Stimulated activated naive B cell treated with anti-CD40 and anti-IgM and Interleukin-4, amounts not matched to agents 10 μg/mL and 1 μg/mL and 100 μg/mL, for 72 hours (primary cell): Measurements from ENCODE around the gene KCNQ1.

ENCODE experiments used
- ATAC-seq, 2 donors: fragments of 150-1000 bp; cut with Tn5 transposase; replicated peaks; 2 replicates each; pipeline ENCODE4 v1.10.0; 2021; ENCODE audit warnings: moderate library complexity in 1 of 2
- DNase-seq: peaks from one replicate; pipeline ENCODE4 v3.0.0; 2021
- H3K27ac Mint-ChIP-seq: one replicate; pipeline ENCODE4 v1.8.0; 2022; ENCODE audit warnings: mild to moderate bottlenecking, mixed read lengths
- H3K27me3 Mint-ChIP-seq, 2 donors: one replicate each; pipeline ENCODE4 v1.8.0; 2022; ENCODE audit warnings: mixed read lengths in 2 of 2
- H3K36me3 Mint-ChIP-seq, 2 donors: one replicate each; pipeline ENCODE4 v1.8.0; 2022; ENCODE audit warnings: mixed read lengths in 2 of 2, mild to moderate bottlenecking in 1 of 2
- H3K4me1 Mint-ChIP-seq, 2 donors: one replicate each; pipeline ENCODE4 v1.8.0; 2022; ENCODE audit warnings: mixed read lengths in 2 of 2, mild to moderate bottlenecking in 1 of 2
- H3K4me3 Mint-ChIP-seq, 2 donors: one replicate each; pipeline ENCODE4 v1.8.0; 2022; ENCODE audit warnings: mild to moderate bottlenecking in 2 of 2, mixed read lengths in 2 of 2, moderate library complexity in 1 of 2
- H3K9me3 Mint-ChIP-seq, 2 donors: one replicate each; pipeline ENCODE4 v1.8.0; 2022; ENCODE audit warnings: mixed read lengths in 2 of 2, mild to moderate bottlenecking in 1 of 2

KCNQ1 gene

DNA sequence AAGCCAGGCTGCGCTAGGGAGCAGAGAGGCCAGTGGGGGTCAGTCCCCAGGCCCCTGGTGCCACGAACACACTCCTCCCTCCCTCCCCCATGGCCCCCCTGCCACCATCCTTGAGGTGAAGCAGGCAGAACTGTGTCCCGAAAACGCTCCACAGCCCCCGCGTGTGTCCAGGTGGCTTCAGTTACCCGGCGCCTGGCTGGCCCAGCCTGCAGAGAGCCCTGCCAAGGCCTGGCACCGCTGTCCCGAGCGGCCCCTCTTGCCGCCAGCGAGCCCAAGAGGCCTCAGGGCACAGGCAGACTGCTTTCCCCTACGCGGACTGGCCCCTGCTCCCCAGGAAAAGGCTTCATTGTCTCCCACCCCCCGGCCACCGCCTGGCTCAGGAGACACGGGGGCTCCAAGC lies 413.1 kb downstream of the KCNQ1 start:
- Mint-ChIP-seq H3K4me3 (no peak overlapping the region), H3K4me1 (peaks cover 4 to 12% of the 10 kb centered on the region in 2 donors), H3K27me3 (peaks cover 29 to 35% of the 10 kb centered on the region in 2 donors), H3K27ac (no peak overlapping the region), H3K36me3 (peaks cover 0 to 2% of the 10 kb centered on the region in 2 donors), H3K9me3 (no peaks in the 10 kb centered on the region)
- DNase-seq (no peak), ATAC-seq (no peak)

DNA sequence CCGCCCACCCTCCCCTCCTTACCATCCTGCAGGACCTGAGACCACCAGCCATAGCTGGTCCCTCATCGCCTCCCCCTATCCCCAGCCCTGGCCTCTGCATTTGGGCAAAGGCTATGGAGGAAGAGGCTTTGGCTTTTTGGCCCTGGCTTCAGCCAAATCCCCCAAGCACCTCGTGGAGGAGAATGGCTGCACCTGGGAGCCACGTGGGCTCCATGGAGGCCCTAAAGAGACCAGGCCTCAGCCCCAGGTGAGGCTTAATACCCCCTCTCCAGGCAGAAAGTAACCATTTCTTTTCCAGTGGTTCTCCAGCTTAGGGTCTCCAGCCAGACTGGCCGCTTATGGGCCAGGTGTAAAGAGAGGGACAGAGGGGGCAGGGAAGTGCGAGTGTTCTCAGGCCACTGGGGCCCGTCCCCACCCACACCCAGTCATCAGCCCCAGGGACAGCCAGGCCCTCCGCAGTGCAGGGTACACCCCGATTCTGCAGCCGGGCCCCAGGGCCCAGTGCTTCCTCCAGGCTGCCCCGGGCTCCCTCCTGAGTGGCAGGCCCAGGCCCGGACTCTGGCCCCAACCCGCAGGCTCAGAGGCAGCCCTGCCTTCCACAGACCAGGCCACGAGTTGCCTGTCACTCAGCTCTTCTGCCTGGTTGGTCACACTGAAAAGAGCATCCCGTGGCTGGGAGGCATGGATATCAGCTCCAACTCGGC lies 414.3 kb downstream of the KCNQ1 start:
- Mint-ChIP-seq H3K27me3 (peaks cover 38 to 48% of the 10 kb centered on the region in 2 donors), H3K4me1 (peaks cover 6 to 13% of the 10 kb centered on the region in 2 donors), H3K36me3 (peaks cover 0 to 2% of the 10 kb centered on the region in 2 donors), H3K9me3 (no peaks in the 10 kb centered on the region), H3K4me3 (no peak overlapping the region), H3K27ac (no peak overlapping the region)
- ATAC-seq, result no peak
- no peak for DNase-seq

DNA sequence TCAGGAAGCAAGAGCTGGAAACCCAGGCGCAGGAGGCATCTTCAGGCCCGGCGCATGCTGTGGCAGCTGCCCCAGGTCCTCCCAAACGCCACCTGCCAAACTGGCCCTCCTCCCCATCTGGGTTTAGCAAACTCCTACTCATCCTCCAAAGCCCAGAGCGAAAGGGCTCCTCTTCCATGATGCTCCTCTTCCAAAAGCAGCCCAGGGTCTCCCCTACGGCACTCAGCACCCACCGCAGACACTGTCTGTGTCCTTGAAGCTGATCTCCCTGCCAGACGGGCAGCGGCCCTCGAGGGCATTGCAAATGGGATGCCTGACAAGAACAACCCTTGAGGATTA lies 414.9 kb downstream of the KCNQ1 start:
- Mint-ChIP-seq H3K4me1 (peaks cover 6 to 17% of the 10 kb centered on the region in 2 donors), H3K9me3 (no peaks in the 10 kb centered on the region), H3K36me3 (no peaks in the 10 kb centered on the region), H3K27ac (no peak overlapping the region), H3K4me3 (no peak overlapping the region), H3K27me3 (peaks cover 38 to 49% of the 10 kb centered on the region in 2 donors)
- ATAC-seq (no peak), DNase-seq (no peak)

DNA sequence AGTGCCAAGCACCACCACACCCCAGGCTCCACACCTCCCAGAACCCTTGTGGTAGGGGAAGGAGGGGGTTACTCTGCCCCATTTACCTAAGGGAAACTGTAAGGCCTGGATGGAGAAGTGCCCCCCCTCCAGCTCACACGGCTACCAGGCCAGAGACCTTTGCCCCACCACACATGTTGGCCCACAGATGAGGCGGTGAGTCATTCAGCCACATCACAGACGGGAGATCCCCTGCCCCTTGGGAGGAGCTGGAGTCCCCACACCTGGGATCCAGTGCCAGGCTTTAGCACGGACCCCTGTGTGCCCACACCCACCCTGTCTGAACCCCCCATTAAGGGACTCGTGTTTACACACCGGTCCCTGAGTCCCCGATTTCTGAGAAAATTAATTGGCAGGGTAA lies 415.8 kb downstream of the KCNQ1 start:
- H3K4me3 Mint-ChIP-seq, result peak overlapping the region in 1 of 2 donors; percentile 4
- no peaks in the 10 kb centered on the region for H3K36me3 Mint-ChIP-seq
- ATAC-seq (peak; percentile 90 to 95), DNase-seq (peak; percentile 51)
- H3K27me3 Mint-ChIP-seq, result peaks cover 43 to 52% of the 10 kb centered on the region in 2 donors
- peak overlapping the region; percentile 81 for H3K27ac Mint-ChIP-seq
- H3K4me1 Mint-ChIP-seq, result peaks cover 6 to 17% of the 10 kb centered on the region in 2 donors
- H3K9me3 Mint-ChIP-seq, result no peaks in the 10 kb centered on the region

DNA sequence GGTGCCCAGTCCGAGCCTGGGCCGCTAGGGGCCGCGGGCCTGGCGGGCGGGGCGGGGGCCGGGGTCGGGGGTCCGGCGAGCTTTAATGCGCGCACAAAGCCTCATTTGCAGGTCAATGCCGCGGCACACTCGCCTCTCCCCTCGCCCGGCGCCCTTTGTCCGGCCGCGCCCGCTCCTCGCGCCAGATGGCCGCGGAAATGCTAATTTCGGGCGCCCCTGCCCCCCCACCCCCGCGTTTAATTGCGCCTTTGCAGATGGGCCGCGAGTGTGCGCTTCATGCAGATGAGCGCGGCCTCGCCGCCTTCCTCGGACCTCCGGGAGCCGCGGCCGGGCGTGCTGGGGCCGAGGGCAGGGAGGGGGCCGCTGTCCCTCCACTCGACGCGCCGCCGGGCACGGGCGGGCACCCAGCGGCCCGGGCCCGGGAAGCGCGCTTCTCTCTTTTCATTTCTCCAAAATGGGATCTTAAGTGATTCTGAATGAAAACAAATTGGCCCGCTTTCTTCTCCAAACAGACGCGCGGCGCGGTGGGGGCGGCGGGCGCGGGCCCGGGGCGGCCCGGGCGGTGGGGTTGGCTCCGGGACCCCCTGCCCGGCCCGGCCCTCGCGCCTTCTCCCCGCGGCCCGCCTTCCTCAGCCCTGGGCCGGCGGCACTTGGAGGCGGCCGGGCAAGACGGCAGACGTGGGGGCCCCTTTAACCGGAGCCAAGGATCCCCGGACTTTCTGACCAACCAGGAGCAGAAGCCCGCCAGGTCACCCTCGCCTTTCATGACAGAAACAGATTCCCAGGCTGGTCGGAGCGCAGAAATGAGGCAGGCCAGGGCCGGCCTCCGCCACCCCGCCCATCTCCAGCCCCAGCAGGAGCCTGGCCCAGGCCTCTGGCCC lies 417.8 kb downstream of the KCNQ1 start:
- no peak for DNase-seq
- H3K4me3 Mint-ChIP-seq, result no peak overlapping the region
- no peak overlapping the region for H3K27ac Mint-ChIP-seq
- H3K4me1 Mint-ChIP-seq, result peaks cover 6 to 20% of the 10 kb centered on the region in 2 donors
- peaks cover 56 to 68% of the 10 kb centered on the region in 2 donors for H3K27me3 Mint-ChIP-seq
- no peaks in the 10 kb centered on the region for H3K9me3 Mint-ChIP-seq
- H3K36me3 Mint-ChIP-seq, result peaks cover 0 to 3% of the 10 kb centered on the region in 2 donors
- no peak for ATAC-seq

DNA sequence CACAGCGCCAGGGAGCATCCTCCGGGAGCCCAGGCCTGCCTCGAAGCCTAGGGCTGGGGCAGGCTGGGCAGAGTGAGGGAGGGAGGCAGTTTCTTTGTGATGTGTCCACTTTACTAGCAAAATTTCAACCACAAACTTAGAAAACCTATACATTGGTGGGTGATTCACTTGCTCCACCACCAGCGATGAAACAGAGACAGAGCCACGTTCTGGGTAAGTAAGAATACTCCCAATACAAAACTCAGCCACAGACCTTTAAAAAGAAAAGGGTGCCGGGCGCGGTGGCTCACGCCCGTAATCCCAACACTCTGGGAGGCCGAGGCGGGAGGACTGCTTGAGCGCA lies 418.4 kb downstream of the KCNQ1 start:
- ATAC-seq (no peak), DNase-seq (no peak)
- Mint-ChIP-seq H3K9me3 (no peaks in the 10 kb centered on the region), H3K4me1 (peaks cover 6 to 26% of the 10 kb centered on the region in 2 donors), H3K27me3 (peaks cover 56 to 74% of the 10 kb centered on the region in 2 donors), H3K4me3 (no peak overlapping the region), H3K27ac (no peak overlapping the region), H3K36me3 (peaks cover 0 to 3% of the 10 kb centered on the region in 2 donors)

DNA sequence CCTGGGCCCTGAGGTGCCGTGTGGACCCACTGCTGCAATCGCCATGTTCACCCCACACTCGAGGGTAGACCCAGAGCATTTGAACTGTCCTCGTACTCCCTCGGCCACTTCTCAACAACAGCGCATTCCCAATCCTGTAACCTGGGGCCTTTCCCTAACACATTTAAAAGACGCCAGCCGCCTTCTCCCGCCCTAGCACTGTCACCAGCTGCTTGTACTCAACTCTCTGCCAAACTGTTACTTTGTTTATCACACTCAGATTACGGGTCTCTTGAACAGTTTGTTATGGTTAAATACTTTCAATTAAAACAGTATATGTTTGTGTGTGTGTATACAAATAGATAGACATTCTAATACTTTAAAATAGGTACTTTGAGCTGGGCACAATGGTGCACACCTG lies 420.1 kb downstream of the KCNQ1 start:
- H3K4me3 Mint-ChIP-seq, result no peak overlapping the region
- H3K27me3 Mint-ChIP-seq, result peaks cover 56 to 76% of the 10 kb centered on the region in 2 donors
- H3K27ac Mint-ChIP-seq, result no peak overlapping the region
- ATAC-seq (no peak), DNase-seq (no peak)
- peaks cover 0 to 3% of the 10 kb centered on the region in 2 donors for H3K36me3 Mint-ChIP-seq
- no peaks in the 10 kb centered on the region for H3K9me3 Mint-ChIP-seq
- H3K4me1 Mint-ChIP-seq, result peaks cover 8 to 35% of the 10 kb centered on the region in 2 donors

DNA sequence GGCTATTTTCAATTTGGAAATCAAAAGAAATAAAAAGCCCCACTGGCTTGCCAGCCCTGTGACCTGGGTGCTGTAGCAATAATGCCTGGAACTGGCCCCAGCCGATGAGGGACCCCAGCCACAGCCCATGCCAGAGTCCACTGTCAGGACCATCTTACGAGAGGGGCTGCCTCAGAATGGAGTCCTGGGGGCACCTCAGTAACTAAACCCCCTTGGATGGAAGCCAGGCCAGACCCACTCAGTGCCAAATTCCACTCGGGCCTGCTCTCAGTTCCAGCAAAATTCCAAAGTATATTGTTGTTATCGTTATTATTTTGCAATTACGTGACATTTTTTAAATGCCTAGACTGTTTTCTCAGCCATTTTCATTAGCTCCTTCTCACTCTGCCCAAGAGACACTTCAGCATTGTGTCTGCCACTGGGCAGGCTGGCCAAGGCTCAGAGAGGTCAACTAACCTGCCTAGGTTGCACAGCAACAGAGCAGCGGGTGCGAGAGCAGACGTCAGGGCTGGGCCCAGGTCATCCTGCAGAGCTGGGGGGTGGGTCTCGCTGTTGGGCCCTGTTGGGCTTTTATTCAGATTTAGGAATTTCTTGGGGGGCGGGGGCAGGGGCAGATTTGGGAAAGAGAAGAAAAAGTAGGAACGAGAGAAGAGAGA lies 421.2 kb downstream of the KCNQ1 start:
- Mint-ChIP-seq H3K27me3 (peaks cover 55 to 78% of the 10 kb centered on the region in 2 donors), H3K27ac (no peak overlapping the region)
- no peak for DNase-seq

DNA sequence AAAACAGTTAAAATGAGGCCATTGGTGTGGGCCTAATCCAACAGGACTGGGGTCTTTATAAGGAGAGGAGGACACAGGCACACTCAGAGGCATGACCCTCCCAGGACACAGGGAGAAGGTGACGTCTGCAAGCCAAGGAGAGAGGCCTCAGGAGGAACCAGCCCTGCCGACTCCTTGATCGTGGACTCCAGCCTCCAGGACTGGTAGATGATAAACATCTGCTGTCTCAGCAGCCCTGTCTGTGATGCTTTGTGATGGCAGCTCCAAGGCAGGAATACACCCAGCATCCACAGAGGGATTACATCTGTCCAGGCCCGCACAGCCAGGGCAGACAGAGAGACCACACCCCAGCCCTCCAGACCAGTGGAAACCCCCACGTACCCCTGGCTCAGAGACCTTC lies 422.3 kb downstream of the KCNQ1 start:
- ATAC-seq (no peak), DNase-seq (no peak)
- Mint-ChIP-seq H3K36me3 (peaks cover 0 to 3% of the 10 kb centered on the region in 2 donors), H3K4me1 (peaks cover 4 to 23% of the 10 kb centered on the region in 2 donors), H3K4me3 (peak overlapping the region in 1 of 2 donors; percentile 4), H3K27me3 (peaks cover 59 to 80% of the 10 kb centered on the region in 2 donors), H3K27ac (peak overlapping the region; percentile 51), H3K9me3 (no peaks in the 10 kb centered on the region)

More for the DNA sequence above, 421.2 kb downstream of the KCNQ1 start:
- H3K9me3 Mint-ChIP-seq, result no peaks in the 10 kb centered on the region
- no peak overlapping the region for H3K4me3 Mint-ChIP-seq
- no peak for ATAC-seq
- H3K36me3 Mint-ChIP-seq, result peaks cover 0 to 3% of the 10 kb centered on the region in 2 donors
- peaks cover 4 to 26% of the 10 kb centered on the region in 2 donors for H3K4me1 Mint-ChIP-seq

DNA sequence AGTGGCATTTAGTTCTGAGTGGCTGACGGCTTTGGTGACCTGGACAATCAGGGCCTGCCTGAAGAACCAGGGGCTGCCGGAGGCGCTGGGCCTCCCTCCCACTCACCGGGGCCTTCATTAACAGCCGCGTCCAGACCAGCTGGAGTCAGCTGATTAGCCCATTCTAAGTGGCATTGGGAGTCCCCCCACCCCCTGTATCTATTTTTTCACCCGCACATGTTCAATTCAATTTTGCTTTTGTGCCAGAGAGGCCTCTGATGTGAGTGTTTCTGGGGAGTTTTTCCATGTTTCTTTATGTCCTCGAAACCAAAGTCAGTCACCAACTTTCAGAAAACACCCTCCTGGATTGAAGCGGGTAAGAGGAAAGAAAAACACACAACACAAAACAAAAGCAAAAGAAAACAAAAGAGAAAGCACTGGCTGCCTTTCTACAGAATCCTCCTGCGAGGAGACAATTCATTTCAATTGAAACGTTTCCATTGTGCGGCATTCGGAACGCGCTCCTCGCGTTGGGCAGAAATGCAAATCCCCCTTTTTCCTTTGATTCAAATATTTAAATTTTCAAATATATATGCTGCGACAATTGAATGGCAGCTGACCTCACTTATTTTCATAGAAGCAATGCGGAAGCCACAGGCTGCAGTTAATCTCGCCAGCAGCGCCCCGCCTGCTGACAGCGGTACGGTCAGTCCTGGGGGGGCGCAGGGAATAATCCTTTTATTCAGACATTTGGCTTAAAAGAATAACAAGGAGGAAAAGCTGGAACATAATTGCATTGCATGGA lies 423.1 kb downstream of the KCNQ1 start:
- Mint-ChIP-seq H3K9me3 (no peaks in the 10 kb centered on the region), H3K27me3 (peaks cover 59 to 81% of the 10 kb centered on the region in 2 donors), H3K4me1 (peaks cover 4 to 23% of the 10 kb centered on the region in 2 donors), H3K27ac (no peak overlapping the region), H3K4me3 (peak overlapping the region; percentile 62 to 76), H3K36me3 (peaks cover 0 to 3% of the 10 kb centered on the region in 2 donors)
- DNase-seq (no peak), ATAC-seq (peak; percentile 38 to 42)

DNA sequence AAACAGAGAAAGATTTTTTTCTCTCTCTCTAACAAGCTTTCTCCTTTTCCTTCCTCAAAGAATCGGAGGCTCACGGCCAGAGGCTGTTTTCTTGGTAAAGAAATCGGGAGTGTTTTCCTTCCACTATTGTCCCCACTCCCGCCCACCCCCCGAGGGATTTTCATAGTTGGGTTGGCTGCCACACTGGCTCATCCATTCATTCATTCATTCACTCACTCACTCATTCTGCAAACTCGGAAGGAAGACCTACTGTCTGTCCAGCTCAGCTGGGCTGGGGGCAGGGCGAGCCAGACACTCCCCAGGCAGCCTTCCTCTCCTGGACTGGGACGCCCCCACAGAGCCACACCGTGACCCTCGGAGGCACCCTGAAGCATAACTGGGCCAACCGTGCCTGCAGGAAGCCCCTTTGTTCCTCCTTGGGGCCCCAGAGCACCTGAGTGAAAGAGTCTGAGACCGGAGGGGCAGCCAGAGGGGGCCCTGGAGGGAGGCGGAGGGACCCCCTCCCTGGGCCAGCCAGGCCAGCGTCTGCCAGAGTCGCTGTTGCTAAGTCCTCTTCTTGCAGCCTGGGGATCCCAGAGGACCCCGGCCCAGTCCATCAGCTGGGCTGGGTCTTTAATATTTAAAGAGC lies 423.8 kb downstream of the KCNQ1 start:
- Mint-ChIP-seq H3K4me3 (peak overlapping the region; percentile 76 to 81), H3K9me3 (no peaks in the 10 kb centered on the region), H3K4me1 (peaks cover 2 to 23% of the 10 kb centered on the region in 2 donors), H3K27me3 (peaks cover 52 to 74% of the 10 kb centered on the region in 2 donors), H3K27ac (no peak overlapping the region), H3K36me3 (peaks cover 0 to 3% of the 10 kb centered on the region in 2 donors)
- ATAC-seq (no peak), DNase-seq (no peak)

DNA sequence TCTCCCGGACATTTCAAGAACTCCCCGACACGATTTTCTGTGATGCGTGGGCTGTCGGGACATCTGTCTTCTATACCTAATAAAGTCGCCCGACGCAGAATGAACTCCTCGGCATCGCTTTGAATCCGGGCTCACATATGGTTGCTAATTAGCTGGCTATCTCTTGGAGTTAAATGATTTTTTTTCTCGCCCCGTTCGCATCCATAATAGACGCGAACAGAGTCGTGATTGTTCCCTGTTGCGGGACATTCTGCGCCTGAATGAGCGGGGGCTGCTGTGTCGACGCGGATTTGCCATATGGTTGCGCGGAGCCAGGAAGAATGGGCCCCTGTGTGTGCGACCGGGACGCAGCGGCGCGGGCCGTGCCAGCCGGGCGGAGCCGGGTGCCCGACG lies 424.3 kb downstream of the KCNQ1 start:
- Mint-ChIP-seq H3K4me3 (peak overlapping the region in 1 of 2 donors; percentile 10), H3K27me3 (peaks cover 50 to 73% of the 10 kb centered on the region in 2 donors), H3K9me3 (no peaks in the 10 kb centered on the region), H3K36me3 (peaks cover 0 to 3% of the 10 kb centered on the region in 2 donors), H3K27ac (peak overlapping the region; percentile 42), H3K4me1 (peaks cover 2 to 22% of the 10 kb centered on the region in 2 donors)
- ATAC-seq (no peak), DNase-seq (no peak)
